Large intestine (tissue), 3 donors: ENCODE results near the gene SETBP1. TPM values are rescaled to one million over a fixed set of nuclear protein-coding genes. Genes with fewer than 3 reads are reported as not detected.

ENCODE experiments used
- DNase-seq, 2 donors: peaks; one replicate each; pipeline versions ENCODE4 v3.0.0 to v3.0.0-alpha.2; 2013
- H3K27ac ChIP-seq: one replicate; pipeline ENCODE4 v1.5.1; 2013; ENCODE audit warnings: low read length
- H3K27me3 ChIP-seq: 2 replicates; pipeline ENCODE4 v1.6.1; 2013; ENCODE audit warnings: low read length; ENCODE audit not compliant: control insufficient read depth, insufficient read depth
- H3K36me3 ChIP-seq: 2 replicates; pipeline ENCODE4 v1.6.1; 2013; ENCODE audit warnings: low read length; ENCODE audit not compliant: control insufficient read depth, insufficient read depth
- H3K4me1 ChIP-seq: one replicate; pipeline ENCODE4 v1.6.1; 2013; ENCODE audit warnings: low read length; ENCODE audit not compliant: control insufficient read depth, insufficient read depth
- H3K4me3 ChIP-seq: one replicate; pipeline ENCODE4 v1.5.1; 2013; ENCODE audit warnings: low read length
- H3K9me3 ChIP-seq: one replicate; pipeline ENCODE4 v1.6.1; 2013; ENCODE audit warnings: mild to moderate bottlenecking, low read depth, low read length, moderate library complexity; ENCODE audit not compliant: control insufficient read depth
- WGBS: methylation state at CpG from one replicate; pipeline ENCODE4 v1.1.5; 2013; ENCODE audit warnings: low lambda C conversion rate; ENCODE audit not compliant: insufficient coverage; 5-methylcytosine and 5-hydroxymethylcytosine counted together
- polyA plus RNA-seq: library from polyadenylated mRNA; unstranded; fragments of 120-200 nt; gene quantifications from one replicate; pipeline ENCODE4 v1.2.1, GENCODE V29; 2013

SETBP1 gene
- polyA plus RNA-seq, 1 donor = 6.7 TPM

GRCh38 chr18:44911773-44912172 lies 231.1 kb downstream of the SETBP1 start:
- Histone ChIP-seq H3K4me1 (no peaks in the 10 kb centered on the region), H3K9me3 (no peaks in the 10 kb centered on the region), H3K36me3 (no peaks in the 10 kb centered on the region), H3K4me3 (no peak overlapping the region), H3K27me3 (no peaks in the 10 kb centered on the region), H3K27ac (no peak overlapping the region)
- WGBS = 100% methylated on average over 1 of the region's 3 CpGs
- DNase-seq = no peak

GRCh38 chr18:44912740-44913478 lies 232.2 kb downstream of the SETBP1 start:
- Histone ChIP-seq H3K9me3 (no peaks in the 10 kb centered on the region), H3K4me1 (peaks cover 8% of the 10 kb centered on the region), H3K36me3 (no peaks in the 10 kb centered on the region), H3K27me3 (no peaks in the 10 kb centered on the region), H3K4me3 (no peak overlapping the region), H3K27ac (no peak overlapping the region)
- no peak for DNase-seq
- WGBS = 100% methylated on average over 2 of the region's 6 CpGs

DNA sequence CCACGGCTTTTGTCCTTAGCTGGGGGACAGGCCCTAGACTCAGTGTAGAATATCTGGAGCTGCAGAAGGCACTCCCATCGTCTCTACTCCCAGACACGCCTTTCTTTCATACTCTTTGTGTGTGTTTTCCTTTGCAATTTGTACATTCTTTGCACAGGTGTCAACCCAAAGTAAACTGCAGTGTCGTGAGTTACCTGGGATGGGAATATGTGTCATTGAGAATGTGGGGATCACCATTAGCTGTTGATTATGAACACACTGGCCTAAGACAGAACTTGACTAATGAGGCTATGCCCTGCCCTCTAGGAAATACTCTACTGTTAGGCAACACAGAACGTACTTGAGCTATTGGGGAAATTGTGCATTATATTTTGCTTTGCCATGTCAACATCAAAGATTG lies 233.3 kb downstream of the SETBP1 start:
- H3K4me1 ChIP-seq = peaks cover 17% of the 10 kb centered on the region
- H3K36me3 ChIP-seq = no peaks in the 10 kb centered on the region
- no peaks in the 10 kb centered on the region for H3K9me3 ChIP-seq
- DNase-seq = no peak
- H3K27me3 ChIP-seq = no peaks in the 10 kb centered on the region
- 80% methylated on average over 2 of the region's 5 CpGs for WGBS
- no peak overlapping the region for H3K4me3 ChIP-seq
- H3K27ac ChIP-seq = no peak overlapping the region

GRCh38 chr18:44915213-44915612 lies 234.5 kb downstream of the SETBP1 start:
- Histone ChIP-seq H3K27me3 (no peaks in the 10 kb centered on the region), H3K4me3 (no peak overlapping the region), H3K36me3 (no peaks in the 10 kb centered on the region), H3K4me1 (peaks cover 17% of the 10 kb centered on the region), H3K27ac (no peak overlapping the region), H3K9me3 (no peaks in the 10 kb centered on the region)
- WGBS = 94% methylated on average over 2 of the region's 2 CpGs
- no peak for DNase-seq

GRCh38 chr18:44915661-44916060 lies 235.0 kb downstream of the SETBP1 start:
- Histone ChIP-seq H3K27ac (no peak overlapping the region), H3K27me3 (no peaks in the 10 kb centered on the region), H3K36me3 (no peaks in the 10 kb centered on the region), H3K4me3 (no peak overlapping the region), H3K4me1 (peaks cover 17% of the 10 kb centered on the region), H3K9me3 (no peaks in the 10 kb centered on the region)
- no CpG with 5 or more reads among the region's 2 CpGs for WGBS
- no peak for DNase-seq

- Histone ChIP-seq H3K4me3 (no peak overlapping the region), H3K27ac (no peak overlapping the region), H3K27me3 (no peaks in the 10 kb centered on the region), H3K4me1 (peaks cover 17% of the 10 kb centered on the region), H3K9me3 (no peaks in the 10 kb centered on the region), H3K36me3 (no peaks in the 10 kb centered on the region)
- no CpG with 5 or more reads among the region's 4 CpGs for WGBS
- no peak for DNase-seq
Measured at GRCh38 chr18:44916429-44917207, 235.9 kb downstream of the SETBP1 start.

GRCh38 chr18:44917216-44918141 lies 236.8 kb downstream of the SETBP1 start:
- Histone ChIP-seq H3K27ac (peak overlapping the region; percentile 30), H3K27me3 (no peaks in the 10 kb centered on the region), H3K36me3 (no peaks in the 10 kb centered on the region), H3K9me3 (no peaks in the 10 kb centered on the region), H3K4me3 (no peak overlapping the region), H3K4me1 (peaks cover 17% of the 10 kb centered on the region)
- no peak for DNase-seq
- 63% methylated on average over 2 of the region's 10 CpGs for WGBS

DNA sequence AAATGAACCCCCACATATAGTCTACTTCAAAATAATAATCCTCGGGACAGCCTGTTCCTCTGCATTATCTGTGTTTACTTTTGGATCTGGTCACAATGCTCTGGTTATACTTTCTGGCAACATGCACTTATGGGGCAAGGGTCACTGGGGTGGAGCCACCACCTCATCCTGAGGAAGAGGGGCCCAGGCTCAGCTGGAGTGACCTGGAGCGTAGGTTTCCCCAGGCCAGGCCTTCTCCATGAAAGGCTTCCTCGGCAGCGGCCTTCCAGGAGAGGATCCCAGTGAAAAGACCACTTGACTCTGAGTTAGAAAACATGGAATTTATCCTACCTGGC lies 237.4 kb downstream of the SETBP1 start:
- Histone ChIP-seq H3K27me3 (no peaks in the 10 kb centered on the region), H3K36me3 (no peaks in the 10 kb centered on the region), H3K4me1 (peaks cover 17% of the 10 kb centered on the region), H3K9me3 (no peaks in the 10 kb centered on the region), H3K4me3 (no peak overlapping the region), H3K27ac (peak overlapping the region; percentile 30)
- peak; percentile 65 to 83 for DNase-seq
- WGBS = no CpG with 5 or more reads among the region's 4 CpGs

DNA sequence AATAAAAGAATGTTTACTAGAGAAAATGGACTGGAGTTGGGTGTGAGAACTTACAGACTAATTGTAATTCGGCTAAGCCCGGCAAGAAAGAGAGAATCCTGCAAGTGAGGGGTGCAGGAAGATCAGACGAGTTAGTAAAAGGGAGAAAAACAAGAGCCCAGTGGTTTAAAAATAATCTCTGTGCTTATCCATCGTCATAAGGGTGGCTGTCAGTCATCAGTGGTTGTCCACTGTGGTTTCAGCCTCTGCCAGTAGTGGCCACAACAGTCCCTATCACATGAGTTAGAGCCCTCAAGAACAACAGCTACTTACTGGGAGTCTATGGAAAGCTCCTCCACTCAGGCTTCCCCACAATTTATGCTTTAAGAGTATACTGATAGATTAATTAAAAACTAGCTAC lies 239.8 kb downstream of the SETBP1 start:
- no peaks in the 10 kb centered on the region for H3K27me3 ChIP-seq
- no CpG with 5 or more reads among the region's 4 CpGs for WGBS
- no peaks in the 10 kb centered on the region for H3K36me3 ChIP-seq
- H3K27ac ChIP-seq = no peak overlapping the region
- H3K4me3 ChIP-seq = no peak overlapping the region
- H3K4me1 ChIP-seq = peaks cover 17% of the 10 kb centered on the region
- no peaks in the 10 kb centered on the region for H3K9me3 ChIP-seq
- no peak for DNase-seq

DNA sequence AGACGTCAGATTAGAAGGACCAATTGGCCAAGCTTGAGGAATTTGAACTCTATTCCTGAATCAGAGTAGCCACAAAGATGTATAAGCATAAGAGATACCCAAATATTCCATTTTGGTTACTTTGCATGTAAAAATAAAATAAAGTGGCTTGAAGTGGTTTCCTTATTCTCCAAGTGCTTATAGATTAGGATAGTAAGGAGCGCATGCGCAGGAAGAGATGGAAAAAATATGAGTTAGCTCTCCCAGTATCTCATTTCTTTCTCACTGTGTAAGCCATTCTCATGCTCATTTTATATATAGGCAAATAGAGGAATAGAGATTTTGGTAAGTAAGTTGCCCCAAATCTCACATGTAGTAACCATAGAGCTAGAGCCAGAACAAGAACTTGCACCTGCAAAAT lies 241.3 kb downstream of the SETBP1 start:
- H3K4me1 ChIP-seq = peaks cover 17% of the 10 kb centered on the region
- DNase-seq = no peak
- H3K27me3 ChIP-seq = no peaks in the 10 kb centered on the region
- no CpG with 5 or more reads among the region's 3 CpGs for WGBS
- H3K9me3 ChIP-seq = no peaks in the 10 kb centered on the region
- no peaks in the 10 kb centered on the region for H3K36me3 ChIP-seq
- no peak overlapping the region for H3K4me3 ChIP-seq
- H3K27ac ChIP-seq = no peak overlapping the region
